Keratinocyte (primary cell): ENCODE measurements around the gene ALG5.

Experiments used
- EZH2 ChIP-seq: IDR thresholded peaks from one replicate; pipeline ENCODE4 v1.6.1; 2012; ENCODE audit warnings: inconsistent platforms, mild to moderate bottlenecking, low read length, moderate library complexity
- TF ChIP-seq, protein P1 (sequence below), 3 experiments: IDR thresholded peaks in 1 of 3; conservative IDR thresholded peaks in 1 of 3; optimal IDR thresholded peaks in 1 of 3; 2 replicates in 2 of 3; 3 replicates in 1 of 3; pipeline versions ENCODE3 to v1.5.1; 2011; ENCODE audit warnings: low read length in 3 of 3, mild to moderate bottlenecking in 3 of 3, moderate library complexity in 2 of 3, control low read depth in 1 of 3, inconsistent platforms in 1 of 3; ENCODE audit not compliant: insufficient read depth in 2 of 3; ENCODE audit errors: extremely low read depth in 1 of 3

DNA sequence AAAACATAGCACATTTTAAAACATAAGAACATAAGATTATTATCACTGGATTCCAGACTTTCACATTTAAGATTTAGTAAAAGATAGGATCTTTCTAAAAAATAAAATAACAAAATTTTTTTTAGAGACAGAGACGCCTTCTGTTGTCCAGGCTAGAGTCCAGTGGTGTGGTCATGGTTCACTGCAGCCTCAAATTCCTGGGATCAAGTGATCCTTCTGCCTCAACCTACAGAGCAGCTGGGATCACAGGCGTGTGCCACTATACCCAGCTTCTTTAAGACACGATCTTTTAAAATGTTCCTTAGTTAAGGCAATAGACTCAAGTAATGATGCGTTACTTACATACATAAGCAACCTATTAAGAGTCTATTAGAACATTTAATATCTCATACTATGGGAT lies 32.7 kb downstream of the ALG5 start:
- TF ChIP-seq, protein P1, sequence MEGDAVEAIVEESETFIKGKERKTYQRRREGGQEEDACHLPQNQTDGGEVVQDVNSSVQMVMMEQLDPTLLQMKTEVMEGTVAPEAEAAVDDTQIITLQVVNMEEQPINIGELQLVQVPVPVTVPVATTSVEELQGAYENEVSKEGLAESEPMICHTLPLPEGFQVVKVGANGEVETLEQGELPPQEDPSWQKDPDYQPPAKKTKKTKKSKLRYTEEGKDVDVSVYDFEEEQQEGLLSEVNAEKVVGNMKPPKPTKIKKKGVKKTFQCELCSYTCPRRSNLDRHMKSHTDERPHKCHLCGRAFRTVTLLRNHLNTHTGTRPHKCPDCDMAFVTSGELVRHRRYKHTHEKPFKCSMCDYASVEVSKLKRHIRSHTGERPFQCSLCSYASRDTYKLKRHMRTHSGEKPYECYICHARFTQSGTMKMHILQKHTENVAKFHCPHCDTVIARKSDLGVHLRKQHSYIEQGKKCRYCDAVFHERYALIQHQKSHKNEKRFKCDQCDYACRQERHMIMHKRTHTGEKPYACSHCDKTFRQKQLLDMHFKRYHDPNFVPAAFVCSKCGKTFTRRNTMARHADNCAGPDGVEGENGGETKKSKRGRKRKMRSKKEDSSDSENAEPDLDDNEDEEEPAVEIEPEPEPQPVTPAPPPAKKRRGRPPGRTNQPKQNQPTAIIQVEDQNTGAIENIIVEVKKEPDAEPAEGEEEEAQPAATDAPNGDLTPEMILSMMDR (optimal IDR thresholded peaks at IDR 0.05 in 1 of 3, IDR thresholded peaks at IDR 0.05 in 1 of 3, conservative IDR thresholded peaks at IDR 0.05 in 1 of 3; ENCODE audit: extremely low read depth in 1 of 3, insufficient read depth in 2 of 3, low read length in 3 of 3): no peak
- no peak for TF ChIP-seq EZH2
